ENCODE measurements around the gene P2RX3.

P2RX3 gene

DNA sequence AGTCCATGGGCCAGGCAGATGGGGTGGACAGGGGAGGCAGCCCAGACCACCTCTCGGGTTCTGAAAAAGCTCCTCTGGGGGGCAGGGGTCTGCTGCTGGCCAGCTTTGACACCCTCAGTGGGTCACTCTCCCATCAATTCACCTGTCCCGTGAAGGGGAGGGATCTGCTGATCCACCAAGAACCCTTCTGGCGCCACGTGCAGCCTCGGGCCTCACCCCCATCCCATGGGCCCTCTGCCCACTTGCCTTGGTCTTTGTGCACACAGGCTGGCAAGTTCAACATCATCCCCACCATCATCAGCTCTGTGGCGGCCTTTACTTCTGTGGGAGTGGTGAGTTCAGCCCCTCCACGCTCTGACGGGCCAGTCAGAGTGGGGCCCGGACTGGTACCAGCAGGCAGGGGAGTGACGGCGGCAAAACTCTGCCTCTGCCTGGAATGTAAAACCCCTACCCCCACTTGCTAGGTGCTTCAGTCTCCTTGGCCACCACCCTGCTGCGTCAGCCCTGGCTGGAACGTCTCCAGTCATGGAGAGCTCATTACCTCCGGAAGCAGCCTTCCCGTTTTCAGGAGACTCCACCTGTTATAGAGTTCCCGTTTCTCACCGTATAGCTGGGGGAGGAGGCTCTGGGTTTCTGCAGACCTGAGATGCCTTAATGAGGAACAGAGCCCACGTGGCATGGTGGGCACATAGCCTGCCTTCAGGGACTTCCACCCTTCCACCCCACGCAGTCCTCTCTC is 30.1 kb downstream of the P2RX3 start:
- Histone ChIP-seq H3K4me3 (ENCODE audit: low read depth in 1 of 2, low read length in 2 of 2) (no peak overlapping the region), H2AFZ (ENCODE audit: low read depth, low read length) (no peak overlapping the region), H3K79me2 (ENCODE audit: insufficient read depth, low read length) (no peaks in the 10 kb centered on the region), H3K27ac (ENCODE audit: low read length) (no peak overlapping the region), H3K9ac (ENCODE audit: low read depth, low read length) (no peak overlapping the region), H3K9me3 (ENCODE audit: insufficient read depth, low read length, severe bottlenecking) (no peaks in the 10 kb centered on the region), H3K36me3 (ENCODE audit: insufficient read depth, low read length) (no peaks in the 10 kb centered on the region), H4K20me1 (ENCODE audit: insufficient read depth, low read length) (no peaks in the 10 kb centered on the region), H3K4me2 (ENCODE audit: insufficient read depth, low read length) (no peak overlapping the region), H3K27me3 (ENCODE audit: insufficient read depth, low read length, poor library complexity) (no peaks in the 10 kb centered on the region), H3K4me1 (ENCODE audit: insufficient read depth, low read length) (no peaks in the 10 kb centered on the region)
- ATAC-seq (ENCODE audit: insufficient read depth, low read depth) (no peak), DNase-seq (no peak)
- TF ChIP-seq, protein P1, sequence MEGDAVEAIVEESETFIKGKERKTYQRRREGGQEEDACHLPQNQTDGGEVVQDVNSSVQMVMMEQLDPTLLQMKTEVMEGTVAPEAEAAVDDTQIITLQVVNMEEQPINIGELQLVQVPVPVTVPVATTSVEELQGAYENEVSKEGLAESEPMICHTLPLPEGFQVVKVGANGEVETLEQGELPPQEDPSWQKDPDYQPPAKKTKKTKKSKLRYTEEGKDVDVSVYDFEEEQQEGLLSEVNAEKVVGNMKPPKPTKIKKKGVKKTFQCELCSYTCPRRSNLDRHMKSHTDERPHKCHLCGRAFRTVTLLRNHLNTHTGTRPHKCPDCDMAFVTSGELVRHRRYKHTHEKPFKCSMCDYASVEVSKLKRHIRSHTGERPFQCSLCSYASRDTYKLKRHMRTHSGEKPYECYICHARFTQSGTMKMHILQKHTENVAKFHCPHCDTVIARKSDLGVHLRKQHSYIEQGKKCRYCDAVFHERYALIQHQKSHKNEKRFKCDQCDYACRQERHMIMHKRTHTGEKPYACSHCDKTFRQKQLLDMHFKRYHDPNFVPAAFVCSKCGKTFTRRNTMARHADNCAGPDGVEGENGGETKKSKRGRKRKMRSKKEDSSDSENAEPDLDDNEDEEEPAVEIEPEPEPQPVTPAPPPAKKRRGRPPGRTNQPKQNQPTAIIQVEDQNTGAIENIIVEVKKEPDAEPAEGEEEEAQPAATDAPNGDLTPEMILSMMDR (IDR thresholded peaks at IDR 0.05; ENCODE audit: borderline replicate concordance, extremely low read depth, low read length, poor library complexity, severe bottlenecking): no peak
- no peak for TF ChIP-seq EZH2 (IDR thresholded peaks at IDR 0.05; ENCODE audit: borderline replicate concordance, low read depth, low read length, severe bottlenecking)

DNA sequence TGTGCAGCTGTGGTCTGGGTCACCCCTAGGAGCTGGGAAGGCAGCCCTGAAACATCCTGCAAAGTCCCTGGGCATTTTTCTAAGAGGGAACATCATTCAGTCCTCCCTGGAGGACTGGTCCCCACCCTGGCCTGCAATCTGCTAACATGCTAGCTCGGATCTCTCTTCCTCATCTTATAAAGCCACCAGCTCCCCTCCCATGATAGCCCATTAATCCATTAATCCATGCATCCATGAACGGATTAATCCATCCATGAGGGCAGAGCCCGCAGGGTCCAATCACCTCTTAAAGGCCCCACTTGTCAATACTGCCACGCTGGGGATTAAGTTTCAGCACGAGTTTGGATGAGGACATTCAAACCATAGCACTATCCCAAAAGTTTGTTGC is 30.7 kb downstream of the P2RX3 start:
- H3K9ac ChIP-seq (ENCODE audit: low read depth, low read length): no peak overlapping the region
- TF ChIP-seq EZH2 (IDR thresholded peaks at IDR 0.05; ENCODE audit: borderline replicate concordance, low read depth, low read length, severe bottlenecking): no peak
- TF ChIP-seq, protein P1 (IDR thresholded peaks at IDR 0.05; ENCODE audit: borderline replicate concordance, extremely low read depth, low read length, poor library complexity, severe bottlenecking): no peak
- no peak overlapping the region for H3K4me3 ChIP-seq (ENCODE audit: low read depth in 1 of 2, low read length in 2 of 2)
- no peak overlapping the region for H2AFZ ChIP-seq (ENCODE audit: low read depth, low read length)
- no peaks in the 10 kb centered on the region for H3K79me2 ChIP-seq (ENCODE audit: insufficient read depth, low read length)
- H3K4me2 ChIP-seq (ENCODE audit: insufficient read depth, low read length): no peak overlapping the region
- no peaks in the 10 kb centered on the region for H3K4me1 ChIP-seq (ENCODE audit: insufficient read depth, low read length)
- H3K9me3 ChIP-seq (ENCODE audit: insufficient read depth, low read length, severe bottlenecking): no peaks in the 10 kb centered on the region
- H4K20me1 ChIP-seq (ENCODE audit: insufficient read depth, low read length): no peaks in the 10 kb centered on the region
- DNase-seq (no peak), ATAC-seq (ENCODE audit: insufficient read depth, low read depth) (no peak)
- H3K36me3 ChIP-seq (ENCODE audit: insufficient read depth, low read length): no peaks in the 10 kb centered on the region
- no peaks in the 10 kb centered on the region for H3K27me3 ChIP-seq (ENCODE audit: insufficient read depth, low read length, poor library complexity)
- no peak overlapping the region for H3K27ac ChIP-seq (ENCODE audit: low read length)

DNA sequence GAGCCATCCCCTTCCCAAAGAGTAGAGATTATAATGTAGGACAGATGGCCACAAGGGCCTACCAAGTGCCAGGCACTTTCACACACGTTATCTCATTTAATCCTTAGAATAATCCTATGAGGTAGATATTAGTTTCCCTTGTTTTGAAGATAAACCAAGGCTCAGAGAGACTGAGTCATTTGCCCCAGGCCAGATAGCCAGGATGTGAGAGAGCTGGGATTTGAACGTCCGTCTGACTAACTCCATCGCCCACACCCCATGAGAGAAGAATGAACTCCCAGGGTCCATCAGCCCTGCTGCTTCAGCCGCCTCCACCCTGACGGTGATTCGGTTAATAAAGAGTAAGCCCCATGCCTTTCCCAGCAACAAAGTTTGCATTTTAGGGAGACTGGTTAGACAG is 32.1 kb downstream of the P2RX3 start:
- no peaks in the 10 kb centered on the region for H3K79me2 ChIP-seq (ENCODE audit: insufficient read depth, low read length)
- TF ChIP-seq EZH2 (IDR thresholded peaks at IDR 0.05; ENCODE audit: borderline replicate concordance, low read depth, low read length, severe bottlenecking): no peak
- TF ChIP-seq, protein P1 (IDR thresholded peaks at IDR 0.05; ENCODE audit: borderline replicate concordance, extremely low read depth, low read length, poor library complexity, severe bottlenecking): no peak
- no peak overlapping the region for H3K4me2 ChIP-seq (ENCODE audit: insufficient read depth, low read length)
- no peaks in the 10 kb centered on the region for H3K27me3 ChIP-seq (ENCODE audit: insufficient read depth, low read length, poor library complexity)
- no peaks in the 10 kb centered on the region for H3K36me3 ChIP-seq (ENCODE audit: insufficient read depth, low read length)
- no peak overlapping the region for H2AFZ ChIP-seq (ENCODE audit: low read depth, low read length)
- no peaks in the 10 kb centered on the region for H3K9me3 ChIP-seq (ENCODE audit: insufficient read depth, low read length, severe bottlenecking)
- no peak overlapping the region for H3K4me3 ChIP-seq (ENCODE audit: low read depth in 1 of 2, low read length in 2 of 2)
- no peak for ATAC-seq (ENCODE audit: insufficient read depth, low read depth)
- H3K27ac ChIP-seq (ENCODE audit: low read length): no peak overlapping the region
- no peaks in the 10 kb centered on the region for H4K20me1 ChIP-seq (ENCODE audit: insufficient read depth, low read length)
- H3K4me1 ChIP-seq (ENCODE audit: insufficient read depth, low read length): no peaks in the 10 kb centered on the region
- DNase-seq: no peak
- no peak overlapping the region for H3K9ac ChIP-seq (ENCODE audit: low read depth, low read length)
